GM12872 (cell line): ENCODE measurements around the gene MOV10L1.

Source experiments
- TF ChIP-seq, protein P1 (sequence below): IDR thresholded peaks from 3 replicates; pipeline ENCODE4 v1.5.1; 2011; ENCODE audit warnings: low read depth, mild to moderate bottlenecking, low read length, moderate library complexity; ENCODE audit not compliant: insufficient read depth

Gene MOV10L1

GRCh38 chr22:50107529-50107928, 17.7 kb downstream of the MOV10L1 start:
- TF ChIP-seq, protein P1, sequence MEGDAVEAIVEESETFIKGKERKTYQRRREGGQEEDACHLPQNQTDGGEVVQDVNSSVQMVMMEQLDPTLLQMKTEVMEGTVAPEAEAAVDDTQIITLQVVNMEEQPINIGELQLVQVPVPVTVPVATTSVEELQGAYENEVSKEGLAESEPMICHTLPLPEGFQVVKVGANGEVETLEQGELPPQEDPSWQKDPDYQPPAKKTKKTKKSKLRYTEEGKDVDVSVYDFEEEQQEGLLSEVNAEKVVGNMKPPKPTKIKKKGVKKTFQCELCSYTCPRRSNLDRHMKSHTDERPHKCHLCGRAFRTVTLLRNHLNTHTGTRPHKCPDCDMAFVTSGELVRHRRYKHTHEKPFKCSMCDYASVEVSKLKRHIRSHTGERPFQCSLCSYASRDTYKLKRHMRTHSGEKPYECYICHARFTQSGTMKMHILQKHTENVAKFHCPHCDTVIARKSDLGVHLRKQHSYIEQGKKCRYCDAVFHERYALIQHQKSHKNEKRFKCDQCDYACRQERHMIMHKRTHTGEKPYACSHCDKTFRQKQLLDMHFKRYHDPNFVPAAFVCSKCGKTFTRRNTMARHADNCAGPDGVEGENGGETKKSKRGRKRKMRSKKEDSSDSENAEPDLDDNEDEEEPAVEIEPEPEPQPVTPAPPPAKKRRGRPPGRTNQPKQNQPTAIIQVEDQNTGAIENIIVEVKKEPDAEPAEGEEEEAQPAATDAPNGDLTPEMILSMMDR: no peak

GRCh38 chr22:50111056-50111455, 21.2 kb downstream of the MOV10L1 start:
- TF ChIP-seq, protein P1: no peak

DNA sequence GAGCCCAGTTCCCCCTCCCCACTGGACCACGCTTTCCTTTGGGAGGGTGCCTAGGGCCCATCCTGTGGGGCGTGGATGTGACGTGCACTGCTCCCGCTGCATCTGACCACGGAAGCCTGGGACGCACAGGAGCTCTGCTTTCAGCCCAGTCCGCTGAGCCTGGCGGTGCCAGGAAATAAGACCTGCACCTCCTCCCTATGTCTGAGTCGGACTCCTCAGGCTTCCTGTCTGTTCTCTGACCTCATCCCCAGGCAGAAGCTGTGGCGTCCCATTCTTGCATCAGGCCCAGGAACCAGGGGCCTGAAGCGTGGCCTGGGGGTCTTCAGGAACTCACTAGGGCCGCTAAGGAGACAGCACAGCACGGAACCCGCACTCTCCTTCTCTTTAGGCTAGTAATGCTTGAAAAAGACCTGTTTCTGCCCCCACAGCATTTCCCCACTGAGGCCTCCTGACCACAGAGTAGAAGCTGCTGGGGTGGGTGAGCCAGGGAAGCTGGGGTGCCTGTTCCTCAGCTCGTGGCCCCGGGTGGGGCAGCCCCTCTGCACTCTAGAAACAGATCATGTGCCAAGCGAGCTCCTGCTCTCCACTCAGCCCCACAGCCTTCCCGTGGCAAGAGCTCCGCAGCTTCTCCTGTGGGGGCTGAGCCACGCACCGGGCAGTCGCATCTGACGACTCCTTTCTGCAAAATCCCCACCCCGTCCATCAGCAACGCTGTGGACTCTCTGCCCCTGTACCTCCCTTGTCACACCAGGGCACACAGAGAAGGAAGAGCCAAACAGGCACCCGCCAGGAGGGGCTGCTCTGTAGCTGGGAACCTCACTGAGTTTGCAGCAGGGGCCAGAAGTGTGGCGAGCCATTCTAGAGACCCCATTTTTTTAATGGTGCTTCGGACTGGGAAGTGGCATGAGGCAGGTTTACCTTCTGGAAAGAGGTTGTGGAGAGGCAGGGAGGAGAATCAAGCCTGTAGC, 22.6 kb downstream of the MOV10L1 start:
- TF ChIP-seq, protein P1: no peak

- TF ChIP-seq, protein P1: no peak
Observed at GRCh38 chr22:50114221-50115021, 24.6 kb downstream of the MOV10L1 start.

DNA sequence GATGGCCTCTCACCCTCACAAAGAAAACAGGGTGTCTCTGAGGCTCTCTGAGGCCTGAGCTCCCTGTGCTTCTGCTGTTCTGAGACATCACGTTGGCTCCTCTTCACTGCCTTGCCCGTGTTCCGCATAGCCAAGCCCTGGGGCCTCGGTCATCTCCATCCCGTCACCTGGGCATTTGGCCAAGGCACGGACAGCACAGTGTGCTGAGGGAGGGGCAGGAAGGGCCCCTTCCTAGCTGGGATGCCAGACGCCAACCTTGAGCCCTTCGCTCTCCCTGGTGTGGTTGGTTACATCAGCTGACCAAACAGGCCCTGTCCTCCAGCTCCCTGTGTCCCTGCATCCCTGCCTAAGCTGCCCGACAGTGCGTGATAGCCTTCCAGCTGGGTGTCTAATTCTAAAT, 25.9 kb downstream of the MOV10L1 start:
- TF ChIP-seq, protein P1: no peak

- TF ChIP-seq, protein P1: no peak
Observed at GRCh38 chr22:50117168-50117762, 27.5 kb downstream of the MOV10L1 start.

DNA sequence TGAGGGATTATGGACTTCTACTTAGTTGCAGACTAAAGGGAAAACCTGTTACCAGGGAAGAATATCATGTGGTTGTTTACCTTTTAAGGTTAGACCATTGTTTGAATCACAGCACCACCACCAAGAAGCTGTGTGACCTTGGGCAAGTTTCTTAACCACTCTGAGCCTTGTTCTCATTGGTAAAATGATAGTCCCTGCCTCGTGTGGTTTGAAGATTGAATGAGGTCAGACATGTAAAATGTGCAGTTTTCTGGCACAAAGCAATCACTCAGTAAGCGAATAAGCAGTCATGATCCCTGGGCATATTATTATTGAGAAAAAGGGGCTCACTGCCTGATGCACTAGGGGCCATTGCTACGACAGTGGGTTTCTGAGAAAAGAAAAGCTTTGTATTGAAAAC, 28.3 kb downstream of the MOV10L1 start:
- TF ChIP-seq, protein P1: no peak
